ENCODE results near the gene CCDC137. TPM values are rescaled to one million over a fixed set of nuclear protein-coding genes. Genes with fewer than 3 reads are reported as not detected.

The CCDC137 gene
- total RNA-seq, 1 donor from 2014 or later, result 14.9 TPM

DNA sequence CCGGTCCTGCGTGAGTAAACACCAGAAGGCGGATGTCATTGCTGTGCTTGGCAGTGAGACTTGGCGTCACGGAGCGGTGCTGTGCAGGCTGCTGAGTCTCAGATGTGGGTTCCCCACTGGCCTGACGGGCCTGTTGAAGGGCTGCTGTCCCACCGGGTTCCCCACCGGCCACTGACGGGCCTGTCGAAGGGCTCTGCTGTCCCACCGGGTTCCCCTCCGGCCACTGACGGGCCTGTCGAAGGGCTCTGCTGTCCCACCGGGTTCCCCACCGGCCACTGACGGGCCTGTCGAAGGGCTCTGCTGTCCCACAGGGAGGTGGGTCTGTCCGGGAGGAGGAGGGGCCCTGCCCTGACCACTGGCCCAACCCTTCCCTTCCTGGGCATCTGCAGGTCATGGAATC is 20.1 kb downstream of the CCDC137 start:
- Mint-ChIP-seq H3K27me3 (ENCODE audit: unreplicated experiment) (no peaks in the 10 kb centered on the region), H3K9me3 (ENCODE audit: unreplicated experiment) (no peaks in the 10 kb centered on the region), H3K36me3 (ENCODE audit: unreplicated experiment) (peaks cover 39% of the 10 kb centered on the region), H3K4me3 (ENCODE audit: unreplicated experiment) (no peak overlapping the region), H3K27ac (ENCODE audit: unreplicated experiment) (peak overlapping the region; percentile 27), H3K4me1 (ENCODE audit: unreplicated experiment) (peaks cover 30% of the 10 kb centered on the region)
- no peak for DNase-seq (ENCODE audit: extremely low spot score, unreplicated experiment)
- no peak for TF ChIP-seq CTCF (IDR thresholded peaks at IDR 0.05)

GRCh38 chr17:81687770-81688541 is 21.4 kb downstream of the CCDC137 start:
- H3K36me3 Mint-ChIP-seq (ENCODE audit: unreplicated experiment), result peaks cover 39% of the 10 kb centered on the region
- H3K4me3 Mint-ChIP-seq (ENCODE audit: unreplicated experiment), result no peak overlapping the region
- H3K9me3 Mint-ChIP-seq (ENCODE audit: unreplicated experiment), result no peaks in the 10 kb centered on the region
- peaks cover 19% of the 10 kb centered on the region for H3K4me1 Mint-ChIP-seq (ENCODE audit: unreplicated experiment)
- no peak for DNase-seq (ENCODE audit: extremely low spot score, unreplicated experiment)
- H3K27me3 Mint-ChIP-seq (ENCODE audit: unreplicated experiment), result no peaks in the 10 kb centered on the region
- no peak for TF ChIP-seq CTCF (IDR thresholded peaks at IDR 0.05)
- no peak overlapping the region for H3K27ac Mint-ChIP-seq (ENCODE audit: unreplicated experiment)

DNA sequence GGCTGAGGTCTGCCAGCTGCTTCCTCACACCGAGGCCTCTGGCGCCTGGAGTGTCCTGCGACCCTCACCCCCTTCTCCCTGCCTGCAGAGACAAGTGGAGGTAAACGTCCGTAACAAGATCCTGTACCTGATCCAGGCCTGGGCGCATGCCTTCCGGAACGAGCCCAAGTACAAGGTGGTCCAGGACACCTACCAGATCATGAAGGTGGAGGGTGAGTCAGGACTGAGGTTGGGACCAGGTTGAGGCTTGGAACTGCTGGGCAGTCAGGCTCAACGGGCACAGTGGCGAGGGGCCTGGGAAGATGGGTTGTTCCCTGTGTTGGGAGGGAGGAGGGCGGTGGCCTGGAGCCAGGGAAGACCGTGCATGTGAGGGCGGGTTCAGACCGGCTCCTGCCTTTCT is 22.1 kb downstream of the CCDC137 start:
- TF ChIP-seq CTCF (IDR thresholded peaks at IDR 0.05), result no peak
- H3K9me3 Mint-ChIP-seq (ENCODE audit: unreplicated experiment), result no peaks in the 10 kb centered on the region
- H3K27me3 Mint-ChIP-seq (ENCODE audit: unreplicated experiment), result no peaks in the 10 kb centered on the region
- no peak overlapping the region for H3K27ac Mint-ChIP-seq (ENCODE audit: unreplicated experiment)
- DNase-seq (ENCODE audit: extremely low spot score, unreplicated experiment), result no peak
- H3K4me3 Mint-ChIP-seq (ENCODE audit: unreplicated experiment), result no peak overlapping the region
- H3K4me1 Mint-ChIP-seq (ENCODE audit: unreplicated experiment), result peaks cover 19% of the 10 kb centered on the region
- H3K36me3 Mint-ChIP-seq (ENCODE audit: unreplicated experiment), result peaks cover 39% of the 10 kb centered on the region

DNA sequence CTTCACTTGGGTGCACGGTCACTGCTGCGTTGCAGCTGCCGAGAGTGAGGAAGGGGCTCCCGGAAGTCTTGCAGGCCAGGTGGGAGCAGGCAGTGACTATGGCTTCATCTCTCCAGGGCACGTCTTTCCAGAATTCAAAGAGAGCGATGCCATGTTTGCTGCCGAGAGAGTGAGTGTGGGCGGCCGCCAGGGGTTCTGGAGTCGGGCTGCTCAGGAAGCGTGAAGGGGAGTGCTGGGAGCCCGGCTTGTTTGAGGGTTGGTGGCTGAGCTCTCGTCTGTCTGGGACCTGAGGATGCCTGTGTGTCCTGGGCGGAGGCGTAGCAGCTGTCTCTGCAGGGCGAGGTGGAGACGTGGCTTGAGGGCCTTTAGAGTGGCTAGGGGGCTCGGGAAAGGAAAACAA is 23.5 kb downstream of the CCDC137 start:
- Mint-ChIP-seq H3K9me3 (ENCODE audit: unreplicated experiment) (no peaks in the 10 kb centered on the region), H3K4me3 (ENCODE audit: unreplicated experiment) (no peak overlapping the region), H3K4me1 (ENCODE audit: unreplicated experiment) (peaks cover 10% of the 10 kb centered on the region)

More for the DNA sequence above, 23.5 kb downstream of the CCDC137 start:
- Mint-ChIP-seq H3K27ac (ENCODE audit: unreplicated experiment) (no peak overlapping the region), H3K27me3 (ENCODE audit: unreplicated experiment) (no peaks in the 10 kb centered on the region), H3K36me3 (ENCODE audit: unreplicated experiment) (peaks cover 39% of the 10 kb centered on the region)
- no peak for TF ChIP-seq CTCF (IDR thresholded peaks at IDR 0.05)
- DNase-seq (ENCODE audit: extremely low spot score, unreplicated experiment), result no peak
